Measurements from ENCODE around the gene FAM13B.

FAM13B gene

GRCh38 chr5:138025285-138025684 is 7.6 kb downstream of the FAM13B start:
- Histone ChIP-seq H4K20me1 (ENCODE audit: insufficient read depth, low read length, poor library complexity, severe bottlenecking) (peaks cover 90% of the 10 kb centered on the region), H3K9me2 (replicated peaks; ENCODE audit: low read depth, low read length) (no peaks in the 10 kb centered on the region), H3K36me3 (ENCODE audit: insufficient read depth, low read length) (peaks cover 11% of the 10 kb centered on the region; the same call in 1 of the 2 replicates), H3K9me3 (ENCODE audit: insufficient read depth, low read depth, low read length) (peaks cover 4% of the 10 kb centered on the region; the same call in 1 of the 2 replicates), H3F3A (ENCODE audit: low read depth) (no peaks in the 10 kb centered on the region), H3K27me3 (ENCODE audit: insufficient read depth, low read length, poor library complexity, severe bottlenecking) (no peaks in the 10 kb centered on the region), H3K9ac (ENCODE audit: low read depth, low read length, poor library complexity, severe bottlenecking) (no peak overlapping the region), H3K4me1 (ENCODE audit: insufficient read depth, low read length, poor library complexity, severe bottlenecking) (peaks cover 64% of the 10 kb centered on the region), H3K4me2 (ENCODE audit: low read depth, low read length, poor library complexity, severe bottlenecking) (peak overlapping the region; percentile 39), H2AFZ (ENCODE audit: low read length) (no peak overlapping the region), H3K4me3 (ENCODE audit: low read length, poor library complexity, severe bottlenecking) (peak overlapping the region; percentile 44), H3K79me2 (ENCODE audit: insufficient read depth, low read length) (peaks cover 100% of the 10 kb centered on the region)
- TF ChIP-seq CTCF (conservative IDR thresholded peaks at IDR 0.05; ENCODE audit: low read length), result no peak
- TF ChIP-seq EZH2phosphoT487 (IDR thresholded peaks at IDR 0.05; ENCODE audit: borderline replicate concordance), result no peak

GRCh38 chr5:138024117-138024516 is 8.8 kb downstream of the FAM13B start:
- peaks cover 4% of the 10 kb centered on the region; the same call in 1 of the 2 replicates for H3K9me3 ChIP-seq (ENCODE audit: insufficient read depth, low read depth, low read length)
- H3K79me2 ChIP-seq (ENCODE audit: insufficient read depth, low read length), result peaks cover 98% of the 10 kb centered on the region
- H3K9me2 ChIP-seq (replicated peaks; ENCODE audit: low read depth, low read length), result no peaks in the 10 kb centered on the region
- no peaks in the 10 kb centered on the region for H3K27me3 ChIP-seq (ENCODE audit: insufficient read depth, low read length, poor library complexity, severe bottlenecking)
- no peak overlapping the region for H3K9ac ChIP-seq (ENCODE audit: low read depth, low read length, poor library complexity, severe bottlenecking)
- H4K20me1 ChIP-seq (ENCODE audit: insufficient read depth, low read length, poor library complexity, severe bottlenecking), result peaks cover 84% of the 10 kb centered on the region
- TF ChIP-seq EZH2phosphoT487 (IDR thresholded peaks at IDR 0.05; ENCODE audit: borderline replicate concordance) (no peak), CTCF (conservative IDR thresholded peaks at IDR 0.05; ENCODE audit: low read length) (no peak)
- no peaks in the 10 kb centered on the region for H3F3A ChIP-seq (ENCODE audit: low read depth)
- peak overlapping the region; percentile 50 for H3K4me2 ChIP-seq (ENCODE audit: low read depth, low read length, poor library complexity, severe bottlenecking)
- peaks cover 21% of the 10 kb centered on the region; the same call in 1 of the 2 replicates for H3K36me3 ChIP-seq (ENCODE audit: insufficient read depth, low read length)
- H2AFZ ChIP-seq (ENCODE audit: low read length), result no peak overlapping the region
- peak overlapping the region; percentile 15 for H3K4me3 ChIP-seq (ENCODE audit: low read length, poor library complexity, severe bottlenecking)
- peaks cover 53% of the 10 kb centered on the region for H3K4me1 ChIP-seq (ENCODE audit: insufficient read depth, low read length, poor library complexity, severe bottlenecking)

- peak overlapping the region; percentile 50 for H3K4me2 ChIP-seq (ENCODE audit: low read depth, low read length, poor library complexity, severe bottlenecking)
- peaks cover 42% of the 10 kb centered on the region for H3K4me1 ChIP-seq (ENCODE audit: insufficient read depth, low read length, poor library complexity, severe bottlenecking)
- peaks cover 79% of the 10 kb centered on the region for H4K20me1 ChIP-seq (ENCODE audit: insufficient read depth, low read length, poor library complexity, severe bottlenecking)
- H3K36me3 ChIP-seq (ENCODE audit: insufficient read depth, low read length), result peaks cover 33% of the 10 kb centered on the region; the same call in 1 of the 2 replicates
- H3K9me3 ChIP-seq (ENCODE audit: insufficient read depth, low read depth, low read length), result peaks cover 4% of the 10 kb centered on the region; the same call in 1 of the 2 replicates
- no peak overlapping the region for H3K9ac ChIP-seq (ENCODE audit: low read depth, low read length, poor library complexity, severe bottlenecking)
- H3K4me3 ChIP-seq (ENCODE audit: low read length, poor library complexity, severe bottlenecking), result peak overlapping the region; percentile 15
- H3K27me3 ChIP-seq (ENCODE audit: insufficient read depth, low read length, poor library complexity, severe bottlenecking), result no peaks in the 10 kb centered on the region
- H2AFZ ChIP-seq (ENCODE audit: low read length), result no peak overlapping the region
- peaks cover 96% of the 10 kb centered on the region for H3K79me2 ChIP-seq (ENCODE audit: insufficient read depth, low read length)
- no peak for TF ChIP-seq CTCF (conservative IDR thresholded peaks at IDR 0.05; ENCODE audit: low read length)
- TF ChIP-seq EZH2phosphoT487 (IDR thresholded peaks at IDR 0.05; ENCODE audit: borderline replicate concordance), result no peak
- no peaks in the 10 kb centered on the region for H3F3A ChIP-seq (ENCODE audit: low read depth)
- no peaks in the 10 kb centered on the region for H3K9me2 ChIP-seq (replicated peaks; ENCODE audit: low read depth, low read length)
Measured at GRCh38 chr5:138022912-138023311, 10.0 kb downstream of the FAM13B start.

Data from Loucy (cell line).